GM12891 (cell line): ENCODE measurements around the gene MMEL1.

Experiments
- POLR2A ChIP-seq: IDR thresholded peaks from 2 replicates; pipeline ENCODE4 v1.6.1; 2011; ENCODE audit warnings: low read depth, low read length, control low read depth
- POLR2AphosphoS5 ChIP-seq: IDR thresholded peaks from 2 replicates; pipeline ENCODE4 v1.6.1; 2011; ENCODE audit warnings: low read depth, low read length, control low read depth
- TAF1 ChIP-seq: IDR thresholded peaks from 2 replicates; pipeline ENCODE4 v1.6.1; 2011; ENCODE audit warnings: low read depth, low read length, control low read depth

DNA sequence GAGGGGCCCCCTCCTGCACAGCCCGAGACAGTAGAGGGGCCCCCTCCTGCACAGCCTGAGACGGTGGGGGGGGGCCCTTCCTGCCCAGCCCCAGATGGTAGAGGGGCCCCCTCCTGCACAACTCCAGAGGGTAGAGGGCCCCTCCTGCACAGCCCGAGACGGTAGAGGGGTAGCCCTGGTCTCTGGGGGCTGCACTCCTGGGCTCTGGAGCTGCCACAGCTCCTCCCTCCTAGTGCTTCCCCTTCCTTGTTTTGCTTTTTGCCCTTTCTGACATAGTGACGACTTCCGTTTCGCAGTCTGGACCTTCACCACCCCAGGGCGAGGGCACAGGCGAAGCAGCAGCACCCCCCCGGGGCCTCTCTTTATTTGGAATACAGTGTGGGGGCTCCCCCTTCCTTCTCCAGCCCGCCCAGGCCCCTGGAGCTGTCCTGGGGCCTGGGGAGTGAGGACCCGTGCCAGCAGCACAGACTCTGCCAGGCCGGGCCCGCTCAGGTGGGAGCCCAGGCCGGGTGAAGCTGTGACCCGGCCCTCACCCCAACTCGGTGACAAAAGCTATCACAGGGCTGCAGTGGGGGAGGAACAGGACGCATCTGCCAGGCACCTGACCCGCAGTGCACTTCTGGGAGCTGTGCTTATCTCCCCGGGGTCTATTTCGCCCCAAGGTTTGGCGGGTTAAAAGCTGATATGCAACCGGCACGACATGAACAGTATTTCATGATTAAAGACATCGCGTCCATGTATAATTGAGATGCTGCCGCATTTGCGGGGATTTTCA, 47.3 kb downstream of the MMEL1 start:
- TF ChIP-seq POLR2A: peak; percentile 52
- no peak; the same call in 1 of the 2 replicates for TF ChIP-seq TAF1
- TF ChIP-seq POLR2AphosphoS5: no peak
